NCI-H187 (cell line): Measurements from ENCODE around the gene AAMDC.
"Not testable (repeated sequence)": the region's sequence is repeated elsewhere in the genome, so short reads cannot be mapped to it uniquely, and the experiment has no call there.

ENCODE experiments used
- DNase-seq, 2 experiments: peaks; one replicate each; lab custom pipeline; 2025; lab: John Stamatoyannopoulos, UW

The AAMDC gene

DNA sequence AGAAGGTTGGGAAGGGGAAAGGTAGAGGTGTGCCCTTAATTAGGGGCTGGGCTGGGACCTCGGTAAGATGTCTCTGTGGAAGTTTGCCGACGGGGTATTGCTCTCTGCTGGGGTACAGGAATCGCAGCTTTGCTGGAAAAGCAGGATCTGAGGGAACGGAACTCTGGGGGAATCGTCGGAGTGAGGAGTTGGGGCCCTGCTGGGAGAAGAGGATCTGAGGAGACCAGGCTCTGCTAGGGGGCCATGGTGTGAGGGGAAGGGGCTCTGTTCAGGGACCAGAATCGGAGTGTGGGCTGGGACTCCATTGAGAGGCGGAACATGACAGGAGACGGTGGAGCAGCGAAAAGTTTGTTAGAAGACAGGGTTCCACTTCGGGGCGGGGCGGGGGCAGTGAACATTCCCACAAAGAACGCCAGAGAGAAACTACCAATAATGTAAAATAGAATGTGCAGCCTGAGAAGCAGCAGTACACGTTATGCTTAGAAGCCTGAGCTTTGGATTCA is 456 bp downstream of the AAMDC start:
- DNase-seq, result peak in 1 of 2 experiments; percentile 30

DNA sequence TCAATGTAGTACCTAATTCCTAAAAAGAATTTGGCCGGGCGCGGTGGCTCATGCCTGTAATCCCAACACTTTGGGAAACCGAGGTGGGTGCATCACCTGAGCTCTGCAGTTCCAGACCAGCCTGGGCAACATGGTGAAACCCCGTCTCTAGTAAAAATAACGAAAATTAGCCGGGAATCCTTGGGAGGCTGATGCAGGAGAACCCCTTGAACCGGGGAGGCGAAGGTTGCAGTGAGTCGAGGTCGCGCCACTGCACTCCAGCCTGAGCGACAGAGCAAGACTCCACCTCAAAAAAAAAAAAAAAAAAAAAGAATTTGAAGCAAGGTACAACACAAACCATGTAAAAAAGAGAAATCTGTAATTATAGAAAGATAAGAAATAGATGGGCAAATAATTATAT is 1.2 kb downstream of the AAMDC start:
- not testable (repeated sequence) for DNase-seq

DNA sequence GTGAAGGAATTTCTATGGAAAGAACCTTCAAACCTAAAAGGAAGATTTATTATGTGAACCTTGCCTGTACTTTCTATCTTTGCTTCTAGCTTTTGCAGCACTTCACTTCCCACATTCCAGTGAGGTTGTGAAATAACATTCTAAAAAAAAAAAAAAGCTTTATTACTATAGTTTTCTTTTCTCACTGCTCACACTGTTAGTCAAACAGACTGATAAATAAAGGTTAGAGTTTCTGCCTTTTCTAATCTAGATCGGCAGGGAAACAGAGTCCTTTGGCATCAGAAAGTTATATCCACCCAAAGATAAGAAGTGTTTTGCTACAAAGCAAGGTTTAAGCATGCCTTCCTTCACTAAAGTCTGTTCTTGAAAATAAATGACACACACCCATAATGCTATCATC is 2.8 kb downstream of the AAMDC start:
- DNase-seq, result no peak

DNA sequence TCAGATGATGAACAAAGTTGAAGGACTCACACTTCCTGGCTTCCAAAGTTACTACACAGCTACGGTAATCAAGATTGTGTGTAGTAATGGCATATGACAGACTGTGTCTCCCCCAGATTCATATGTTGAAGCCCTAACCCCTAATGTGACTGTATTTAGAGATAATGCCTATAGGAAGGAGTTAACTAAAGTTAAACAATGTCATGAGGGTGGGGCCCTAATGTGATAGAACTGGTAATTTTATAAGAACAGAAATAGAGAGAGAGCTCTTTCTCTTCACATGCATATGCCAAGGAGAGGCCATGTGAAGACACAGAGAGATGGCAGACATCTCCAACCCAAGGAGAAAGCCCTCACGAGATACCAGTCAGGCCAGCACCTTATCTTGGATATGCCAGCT is 8.0 kb downstream of the AAMDC start:
- no peak for DNase-seq

DNA sequence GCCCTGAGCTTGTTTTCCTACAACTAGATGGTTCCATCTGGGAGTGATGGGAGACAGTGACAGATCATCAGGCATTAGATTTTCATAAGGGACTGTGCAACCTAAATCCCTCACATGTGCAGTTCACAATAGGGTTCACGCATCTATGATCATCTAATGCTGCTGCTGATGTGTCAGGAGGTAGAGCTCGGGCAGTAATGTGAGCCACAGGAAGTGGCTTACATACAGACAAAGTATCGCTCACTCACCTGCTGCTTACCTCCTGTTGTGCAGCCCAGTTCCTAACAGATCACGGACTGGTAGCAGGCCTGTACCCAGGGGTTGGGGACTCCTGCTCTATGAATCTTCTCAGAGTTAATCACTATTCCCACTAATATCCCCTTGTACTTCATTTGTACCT is 12.4 kb downstream of the AAMDC start:
- no peak for DNase-seq

DNA sequence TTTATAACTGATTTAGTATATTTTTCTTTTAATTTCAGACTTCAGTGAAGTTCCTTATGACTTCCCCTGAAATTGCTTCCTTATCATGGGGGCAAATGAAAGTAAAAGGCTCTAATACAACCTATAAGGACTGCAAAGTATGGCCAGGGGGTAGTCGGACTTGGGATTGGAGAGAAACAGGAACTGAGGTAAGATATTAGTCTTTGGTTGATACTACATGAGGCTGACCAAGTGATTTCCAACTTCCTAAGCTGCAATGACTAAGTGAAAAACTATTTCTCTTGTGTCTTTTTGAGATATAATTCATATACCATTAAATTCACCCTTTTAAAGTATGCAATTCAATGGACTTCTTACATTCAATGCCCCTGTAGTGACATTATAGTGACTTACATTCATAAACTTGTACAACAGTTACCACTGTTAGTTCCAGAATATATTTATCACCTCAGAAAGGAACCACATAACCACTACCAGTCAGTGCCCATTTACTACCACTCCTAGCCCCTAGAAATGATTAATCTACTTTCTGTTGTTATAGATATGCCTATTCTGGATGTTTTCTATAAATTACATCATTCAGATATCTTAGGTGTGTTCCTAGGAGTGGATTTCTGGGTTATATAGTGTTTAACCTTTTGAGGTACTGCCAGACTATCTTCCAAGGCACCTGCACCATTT is 21.6 kb downstream of the AAMDC start:
- no peak for DNase-seq

DNA sequence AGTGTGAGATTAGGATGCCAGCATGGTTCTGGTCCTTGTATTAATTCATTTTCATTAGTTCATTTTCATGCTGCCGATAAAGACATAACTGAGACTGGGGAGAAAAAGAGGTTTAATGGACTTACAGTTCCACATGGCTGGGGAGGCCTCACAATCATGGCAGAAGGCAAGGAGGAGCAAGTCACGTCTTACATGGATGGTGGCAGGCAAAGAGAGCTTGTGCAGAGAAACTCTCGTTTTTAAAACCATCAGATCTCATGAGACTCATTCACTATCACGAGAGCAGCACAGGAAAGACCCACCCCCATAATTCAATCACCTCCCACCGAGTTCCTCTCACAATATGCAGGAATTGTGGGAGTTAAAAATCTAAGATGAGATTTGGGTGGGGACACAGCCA is 22.8 kb downstream of the AAMDC start:
- not testable (repeated sequence) for DNase-seq

DNA sequence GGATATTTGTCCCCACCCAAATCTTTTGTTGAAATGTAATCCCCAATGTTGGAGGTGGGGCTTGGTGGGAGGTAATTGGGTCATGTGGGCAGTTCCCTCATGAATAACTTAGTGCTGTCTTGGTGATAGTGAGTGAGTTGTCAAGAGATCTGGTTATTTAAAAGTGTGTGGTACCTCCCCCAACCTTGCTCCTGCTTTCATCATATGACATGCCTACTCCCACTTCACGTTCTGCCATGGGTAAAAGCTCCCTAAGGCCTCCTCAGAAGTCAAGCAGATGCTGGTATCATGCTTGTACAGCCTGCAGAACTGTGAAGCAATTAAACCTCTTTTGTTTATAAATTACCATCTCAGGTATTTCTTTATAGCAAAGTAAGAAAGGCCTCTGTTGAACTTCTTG is 30.6 kb downstream of the AAMDC start:
- DNase-seq, result no peak

DNA sequence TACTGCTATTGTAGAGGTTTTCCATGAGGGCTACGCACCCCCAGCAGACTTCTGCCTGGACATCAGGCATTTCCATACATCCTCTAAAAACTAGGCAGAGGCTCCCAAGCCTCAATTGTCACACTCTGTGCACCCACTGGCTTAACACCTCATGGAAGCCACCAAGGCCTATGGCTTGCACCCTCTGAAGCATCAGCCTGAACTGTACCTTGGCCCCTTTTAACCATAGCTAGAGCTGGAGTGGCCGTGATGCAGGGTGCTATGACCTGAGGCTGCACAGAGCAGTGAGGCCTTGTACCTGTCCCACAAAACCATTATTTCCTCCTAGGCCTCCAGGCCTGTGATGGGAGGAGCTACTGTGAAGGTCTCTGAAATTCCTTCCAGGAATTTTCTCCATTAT is 33.9 kb downstream of the AAMDC start:
- DNase-seq, result no peak

DNA sequence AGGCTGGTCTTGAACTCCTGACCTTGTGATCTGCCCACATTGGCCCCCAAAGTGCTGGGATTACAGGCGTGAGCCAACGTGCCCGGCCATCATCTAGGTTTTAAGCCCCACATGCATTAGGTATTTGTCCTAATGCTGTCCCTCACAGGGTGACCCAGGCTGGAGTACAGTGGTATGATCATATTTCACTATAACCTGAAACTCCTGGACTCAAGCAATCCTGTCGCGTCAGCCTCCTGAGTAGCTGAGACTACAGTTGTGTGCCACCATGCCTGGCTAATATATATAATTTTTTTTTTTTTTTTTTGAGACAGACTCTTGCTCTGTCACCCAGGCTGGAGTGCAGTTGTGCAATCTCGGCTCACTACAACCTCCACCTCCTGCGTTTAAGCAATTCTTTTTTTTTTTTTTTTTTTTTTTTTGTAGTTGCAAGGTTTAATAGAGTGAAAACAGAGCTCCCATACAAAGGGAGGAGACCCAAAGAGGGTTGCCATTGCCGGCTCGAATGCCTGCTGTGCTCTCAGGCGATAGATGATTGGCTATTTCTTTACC is 37.0 kb downstream of the AAMDC start:
- DNase-seq, result not testable (repeated sequence)

DNA sequence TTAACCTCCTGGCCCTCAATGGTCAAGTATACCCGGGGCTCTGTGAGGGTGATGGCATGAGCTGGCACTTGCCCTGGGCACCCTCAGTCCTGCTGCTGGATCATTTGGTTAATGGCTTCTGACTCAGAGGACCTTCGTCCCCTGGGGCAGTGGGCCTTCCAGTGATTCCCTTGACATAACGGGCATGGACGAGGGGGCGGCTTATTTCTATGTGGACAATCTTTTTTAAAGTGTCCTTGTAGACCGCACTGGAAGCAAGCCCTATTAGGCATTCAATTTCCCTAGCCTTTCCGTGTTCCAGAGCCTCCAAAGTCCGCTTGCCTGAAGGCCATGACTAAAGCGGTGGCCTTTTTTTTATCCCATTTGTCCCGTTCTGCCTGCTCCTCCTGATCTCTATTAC is 40.5 kb downstream of the AAMDC start:
- not testable (repeated sequence) for DNase-seq

DNA sequence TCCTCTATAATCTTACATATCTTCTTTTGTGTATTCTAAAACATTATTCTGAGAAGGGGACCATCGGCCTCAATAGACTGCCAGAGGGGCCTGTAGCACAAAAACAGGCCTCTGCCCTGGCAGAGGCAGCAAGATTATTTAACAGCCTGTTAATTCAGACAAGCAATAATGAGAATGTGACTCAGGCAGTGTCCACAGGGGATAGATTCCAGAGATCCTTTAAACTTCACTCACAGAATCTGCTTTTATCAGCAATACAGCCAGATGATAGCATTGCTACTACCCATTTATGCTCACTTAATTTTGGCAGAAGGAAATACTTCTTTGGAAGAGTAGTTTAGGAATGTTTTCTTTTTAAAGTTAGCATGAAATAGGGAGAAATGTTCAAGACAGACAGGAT is 44.9 kb downstream of the AAMDC start:
- DNase-seq, result no peak

DNA sequence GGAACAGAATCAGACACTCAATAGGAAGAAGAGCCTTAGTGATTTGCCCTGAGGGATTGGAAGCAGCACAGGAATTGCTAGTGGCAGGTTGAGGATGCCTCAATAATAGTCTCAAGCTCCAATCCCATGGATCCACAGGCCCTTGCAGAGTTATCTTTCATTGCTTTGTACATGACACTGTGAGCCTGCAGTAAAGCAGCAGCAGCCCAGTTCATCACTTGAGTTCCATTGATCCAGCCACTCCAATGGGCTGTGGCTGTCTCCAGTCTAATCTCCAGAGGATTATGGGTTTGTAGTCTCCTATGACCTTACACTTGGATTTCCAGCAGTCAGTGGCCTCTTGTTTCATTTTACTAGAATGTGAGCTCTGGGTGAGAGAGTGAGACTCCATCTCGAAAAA is 45.4 kb downstream of the AAMDC start:
- no peak for DNase-seq

DNA sequence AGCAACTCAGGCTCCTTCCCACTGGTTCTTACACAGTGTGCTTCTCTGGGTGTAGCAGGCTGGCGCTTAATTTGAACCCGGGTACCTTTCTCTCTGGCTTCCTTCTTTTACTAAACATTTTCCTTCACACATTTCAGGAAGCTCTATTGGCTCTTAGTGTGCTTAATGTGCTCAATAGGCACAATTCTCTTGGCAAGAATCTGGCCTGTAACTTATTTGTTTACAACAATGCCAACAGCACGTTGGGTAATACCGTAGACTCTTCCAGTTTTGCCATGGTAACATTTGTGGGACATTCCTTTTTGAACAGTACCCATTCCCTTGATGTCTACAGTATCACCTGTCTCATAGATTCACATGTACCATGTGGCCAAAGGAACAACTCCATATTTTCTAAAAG is 47.8 kb downstream of the AAMDC start:
- no peak for DNase-seq

DNA sequence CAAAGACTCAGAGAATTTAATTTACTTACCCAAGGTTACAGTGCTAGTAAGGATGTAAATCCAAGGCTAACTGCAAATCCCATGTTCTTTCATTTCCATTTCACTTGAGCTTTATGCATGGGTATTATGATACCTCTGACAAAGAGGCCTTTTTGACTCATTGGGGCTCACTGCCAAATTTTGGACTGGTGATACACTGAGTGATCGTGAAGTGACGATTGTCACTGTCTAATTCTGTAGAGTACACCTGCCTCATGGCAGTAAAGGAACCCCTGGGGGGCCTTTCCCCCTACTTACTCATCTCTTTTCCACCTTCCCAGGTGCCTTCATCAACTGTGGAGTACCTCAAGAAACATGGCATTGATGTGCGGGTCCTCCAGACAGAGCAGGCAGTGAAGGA is 50.9 kb downstream of the AAMDC start:
- no peak for DNase-seq

DNA sequence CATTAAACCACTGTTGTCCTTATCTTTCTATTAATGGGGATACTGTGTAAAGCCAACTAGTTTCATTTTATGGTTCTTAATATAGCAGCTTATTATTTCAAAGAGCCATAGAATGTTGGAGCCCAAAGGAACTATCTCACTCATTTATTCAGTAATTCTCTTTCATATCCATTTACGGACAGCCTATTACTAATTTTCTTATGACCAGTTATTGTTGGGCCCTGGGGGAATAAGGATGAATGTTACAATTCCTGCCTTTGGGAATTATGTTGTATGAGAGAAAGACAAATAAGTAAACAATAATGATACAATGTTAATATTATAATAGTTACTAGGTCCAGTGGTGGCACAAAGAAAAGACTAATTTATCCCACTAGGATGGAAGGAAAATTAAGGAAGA is 52.4 kb downstream of the AAMDC start:
- no peak for DNase-seq

DNA sequence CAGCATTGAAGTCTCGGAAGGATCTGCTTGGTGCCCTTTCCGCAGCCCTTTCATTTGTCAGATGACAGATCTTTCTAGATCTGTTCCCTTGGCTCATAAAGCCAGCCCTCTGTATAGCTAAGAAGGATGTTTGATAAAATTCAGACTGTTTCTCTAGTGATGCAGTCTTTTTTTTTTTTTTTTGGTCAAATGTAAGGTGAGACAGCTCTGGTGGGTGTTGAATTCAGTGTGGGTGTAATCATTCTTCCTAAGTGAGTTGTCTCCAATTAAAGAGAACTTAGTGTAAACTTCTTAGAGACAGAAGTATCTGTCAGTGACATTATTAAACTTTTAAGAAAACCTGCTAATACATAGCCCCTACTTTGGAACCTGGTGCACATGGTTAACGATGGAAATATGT is 53.3 kb downstream of the AAMDC start:
- no peak for DNase-seq

DNA sequence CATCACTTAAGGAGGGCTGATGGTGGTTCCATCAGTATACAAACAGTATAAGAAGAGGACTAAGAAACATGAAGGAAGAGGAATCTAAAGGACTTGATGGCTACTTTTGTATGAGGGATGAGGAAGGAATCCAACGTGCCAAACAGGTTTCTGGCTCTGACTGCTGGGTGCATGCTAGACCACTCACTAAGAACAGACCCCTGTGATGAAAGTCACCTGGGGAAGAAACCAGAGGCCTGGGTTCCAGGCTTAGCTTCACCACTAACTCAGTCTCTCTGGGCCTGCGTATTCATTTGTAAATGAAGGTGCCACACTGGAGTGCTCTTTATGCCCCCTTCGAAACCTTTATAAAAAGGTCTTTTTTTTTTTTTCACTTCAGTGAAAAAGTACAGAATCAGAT is 55.1 kb downstream of the AAMDC start:
- no peak for DNase-seq

DNA sequence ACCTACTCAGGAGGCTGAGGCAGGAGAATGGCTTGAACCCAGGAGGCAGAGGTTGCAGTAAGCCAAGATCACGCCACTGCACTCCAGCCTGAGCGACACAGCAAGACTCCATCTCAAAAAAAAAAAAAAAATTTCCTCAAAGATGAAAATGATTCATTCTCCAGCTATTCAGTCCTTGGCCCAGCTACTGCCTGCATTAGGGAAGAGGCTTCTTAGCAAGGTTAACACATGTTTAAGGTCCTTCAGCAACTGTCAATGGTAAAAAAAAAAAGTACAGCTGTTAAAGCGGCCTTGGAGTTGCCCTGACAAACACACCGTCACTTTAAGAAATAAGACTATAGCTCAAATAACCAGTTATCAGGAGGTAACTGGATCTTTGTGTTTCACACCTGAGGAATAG is 57.3 kb downstream of the AAMDC start:
- DNase-seq, result not testable (repeated sequence)

DNA sequence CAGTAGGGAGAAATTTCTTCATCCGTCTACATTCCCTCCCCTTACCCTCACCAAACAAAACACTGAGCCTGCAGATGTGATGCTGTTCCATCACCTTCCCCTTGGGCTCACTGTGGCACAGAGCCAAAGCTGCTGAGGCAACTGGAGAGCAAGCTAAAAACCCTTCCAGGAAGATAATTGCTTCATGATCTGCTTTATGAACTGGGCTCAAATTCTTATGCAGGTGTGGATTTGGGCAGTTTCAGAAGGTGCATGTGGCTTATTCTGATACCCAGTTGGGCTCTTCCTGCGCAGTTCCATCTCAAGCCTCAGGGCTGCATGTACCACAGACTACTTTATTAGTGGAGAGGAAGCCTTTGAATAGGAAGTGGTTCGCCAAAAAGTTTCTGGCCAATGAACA is 58.3 kb downstream of the AAMDC start:
- DNase-seq, result no peak

DNA sequence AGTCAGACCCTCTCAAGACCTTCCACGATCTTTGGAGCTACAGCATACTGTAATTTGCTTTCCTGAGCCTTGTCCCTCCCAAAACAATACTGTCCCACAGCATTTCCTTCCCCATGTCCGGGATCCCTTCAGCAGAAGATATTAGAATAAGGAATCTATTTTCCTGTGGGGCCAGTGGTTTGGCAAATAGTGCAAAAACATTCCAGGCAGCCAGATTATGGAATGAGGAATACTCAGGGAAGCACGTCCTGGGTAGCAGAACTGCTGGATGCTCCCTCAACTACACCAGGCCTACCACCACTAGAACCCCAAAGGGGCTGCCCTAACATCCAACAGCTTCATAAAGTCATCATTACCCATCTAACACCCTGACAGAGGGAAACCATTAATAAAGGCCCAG is 61.5 kb downstream of the AAMDC start:
- no peak for DNase-seq

DNA sequence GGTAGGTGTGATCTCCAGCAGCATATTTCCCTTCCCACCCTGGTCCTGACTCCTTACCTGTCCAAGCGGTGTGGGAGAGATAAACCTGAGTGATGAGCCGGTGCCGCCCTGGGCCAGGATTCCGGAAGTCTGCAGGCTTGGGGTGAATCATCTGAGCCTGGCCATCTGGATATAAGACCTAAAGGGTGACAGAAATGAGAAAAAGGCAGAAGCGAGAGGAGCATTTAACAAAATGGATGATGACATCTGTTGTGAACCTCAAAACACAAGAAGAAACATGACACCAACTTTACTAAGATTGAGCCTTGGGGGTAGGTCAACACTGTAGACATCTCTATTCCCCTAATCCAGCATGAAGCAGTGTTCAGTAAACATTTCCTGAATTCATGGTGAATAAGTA is 62.8 kb downstream of the AAMDC start:
- DNase-seq, result no peak

DNA sequence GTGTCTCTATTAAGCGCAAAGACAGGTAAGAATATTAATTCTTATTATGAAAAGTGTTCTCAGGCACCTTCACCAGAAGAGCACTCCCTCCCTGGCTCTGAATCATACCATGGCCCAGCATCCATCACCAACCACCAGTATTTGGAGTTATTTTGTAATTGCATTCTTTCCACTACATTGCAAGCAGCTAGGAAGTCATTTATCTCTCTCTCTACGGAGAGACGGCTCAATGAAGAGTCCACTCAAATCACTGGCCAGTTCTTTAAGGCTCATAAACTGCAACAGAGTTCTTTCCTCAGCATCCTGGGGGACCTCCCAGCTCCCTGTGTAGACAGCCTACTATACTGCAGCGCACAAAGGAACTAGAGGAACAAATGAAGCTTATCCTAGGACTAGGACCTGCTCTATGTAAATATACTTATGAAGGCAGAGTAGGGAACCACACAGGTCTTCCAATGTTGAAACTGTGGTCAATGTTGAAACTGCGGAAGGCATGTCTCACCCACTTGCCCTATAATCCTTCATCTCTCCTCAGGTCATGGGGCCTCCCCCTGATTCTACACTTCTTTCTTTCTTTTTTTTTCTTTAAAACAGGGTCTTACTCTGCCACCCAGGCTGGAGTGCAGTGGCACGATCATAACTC is 63.4 kb downstream of the AAMDC start:
- DNase-seq, result no peak

DNA sequence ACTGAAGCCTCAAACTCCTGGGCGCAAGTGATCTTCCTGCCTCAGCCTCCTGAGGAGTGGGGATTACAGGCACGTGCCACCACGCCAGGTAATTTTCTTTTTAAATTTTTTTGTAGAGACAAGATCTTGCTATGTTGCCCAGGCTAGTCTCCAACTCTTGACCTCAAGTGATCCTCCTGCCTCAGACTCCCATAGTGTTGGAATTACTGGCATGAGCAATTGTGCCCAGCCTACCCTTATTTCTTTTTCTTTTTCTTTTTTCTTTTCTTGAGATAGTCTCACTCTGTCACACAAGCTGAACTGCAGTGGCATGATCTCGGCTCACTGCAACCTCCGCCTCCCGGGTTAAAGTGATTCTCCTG is 63.9 kb downstream of the AAMDC start:
- no peak for DNase-seq
